HCT116 (cell line): ENCODE results near the gene SLC1A4. TPM values are rescaled to one million over a fixed set of nuclear protein-coding genes. Genes with fewer than 3 reads are reported as not detected.

Experiments used
- ATAC-seq: fragments of 200-7000 bp; cut with Tn5 transposase; 2 replicates; pipeline ENCODE4 v1.9.1; 2020; ENCODE audit warnings: mild to moderate bottlenecking, moderate library complexity
- BruUV-seq: library from RNA; stranded (reverse); fragments of 400-500 nt; replicated peaks from 2 replicates; lab custom pipeline; 2021; lab: Mats Ljungman, UMichigan
- CTCF ChIA-PET: fragments of 300-600 bp; sonication (Branson Sonifier 250); formaldehyde crosslinking; loops from one replicate; lab custom pipeline; 2021; ENCODE audit warnings: antibody characterized with exemption; lab: Charles Lee
- POLR2A ChIA-PET: fragments of 300-600, 350-600 bp; sonication (Branson Sonifier 250); formaldehyde crosslinking; loops from one replicate; lab custom pipeline; 2021; ENCODE audit warnings: antibody characterized with exemption; lab: Charles Lee
- RAD21 ChIA-PET, 2 experiments: fragments of 300-600 bp; sonication (Branson Sonifier 250); formaldehyde crosslinking; loops; one replicate each; lab custom pipeline; 2023; ENCODE audit warnings: low total read pairs in 2 of 2; ENCODE audit not compliant: uncharacterized antibody in 2 of 2, unreplicated experiment in 2 of 2, low non-redundant PET in 1 of 2; lab: Charles Lee
- DNase-seq: peaks from one replicate; pipeline ENCODE4 v3.0.0-alpha.2; 2010; ENCODE audit warnings: low read depth, low spot score
- H2AFZ ChIP-seq: fragments of 200-600 bp; shearing (Covaris generic), sonication (generic); 2 replicates; pipeline ENCODE4 v1.6.1; 2017; ENCODE audit warnings: low read depth, mixed run types, mixed read lengths, antibody characterized with exemption, low read length; ENCODE audit not compliant: poor library complexity, severe bottlenecking
- H3K27ac ChIP-seq: 2 replicates; pipeline ENCODE4 v1.5.1; 2012; ENCODE audit warnings: low read depth, low read length
- H3K27me3 ChIP-seq: fragments of 200-600 bp; sonication (generic); 2 replicates; pipeline ENCODE4 v1.6.1; 2016; ENCODE audit warnings: mixed run types, low read length, mixed read lengths; ENCODE audit not compliant: insufficient read depth
- H3K36me3 ChIP-seq, 2 experiments: fragments of 200-500 bp in 1 of 2; fragments of 200-600 bp in 1 of 2; sonication (Bioruptor generic) in 1 of 2; sonication (generic) in 1 of 2; 2 replicates each; pipeline versions ENCODE4 v1.5.1 to v1.6.1; 2014 to 2016; ENCODE audit warnings: low read length in 2 of 2, inconsistent platforms in 1 of 2, mixed read lengths in 1 of 2, mixed run types in 1 of 2; ENCODE audit not compliant: insufficient read depth in 2 of 2, control insufficient read depth in 1 of 2
- H3K4me1 ChIP-seq, 2 experiments: fragments of 200-600 bp in 1 of 2; sonication (generic) in 1 of 2; 2 replicates each; pipeline versions ENCODE4 v1.5.1 to v1.6.1; 2012 to 2017; ENCODE audit warnings: low read length in 2 of 2, inconsistent platforms in 1 of 2, mild to moderate bottlenecking in 1 of 2, mixed read lengths in 1 of 2, mixed run types in 1 of 2, moderate library complexity in 1 of 2; ENCODE audit not compliant: insufficient read depth in 2 of 2, control insufficient read depth in 1 of 2
- H3K4me2 ChIP-seq: fragments of 200-600 bp; sonication (generic); 2 replicates; pipeline ENCODE4 v1.6.1; 2017; ENCODE audit warnings: mixed run types, low read length, mixed read lengths
- H3K4me3 ChIP-seq, 2 experiments: fragments of 200-600 bp in 1 of 2; sonication (generic) in 1 of 2; replicated peaks in 1 of 2; 2 replicates each; pipeline ENCODE4 v1.5.1; 2011 to 2016; ENCODE audit warnings: low read length in 2 of 2, control low read depth in 1 of 2, low read depth in 1 of 2, mild to moderate bottlenecking in 1 of 2, mixed read lengths in 1 of 2, mixed run types in 1 of 2
- H3K79me2 ChIP-seq: fragments of 200-600 bp; sonication (generic); 2 replicates; pipeline ENCODE4 v1.6.1; 2017; ENCODE audit warnings: mild to moderate bottlenecking, mixed run types, low read length, moderate library complexity, mixed read lengths; ENCODE audit not compliant: insufficient read depth
- H3K9ac ChIP-seq: fragments of 200-600 bp; sonication (generic); 2 replicates; pipeline ENCODE4 v1.6.1; 2016; ENCODE audit warnings: low read length, mixed read lengths
- H3K9me2 ChIP-seq: fragments of 200-600 bp; sonication (generic), shearing (Covaris generic); 2 replicates; pipeline ENCODE4 v1.6.1; 2017; ENCODE audit warnings: mixed run types, mild to moderate bottlenecking, moderate library complexity; ENCODE audit not compliant: insufficient read depth
- H3K9me3 ChIP-seq, 2 experiments: fragments of 200-500 bp in 1 of 2; fragments of 200-600 bp in 1 of 2; sonication (Bioruptor generic) in 1 of 2; sonication (generic) in 1 of 2; 2 replicates each; pipeline ENCODE4 v1.6.1; 2014 to 2017; ENCODE audit warnings: low read length in 2 of 2, mixed read lengths in 2 of 2, inconsistent platforms in 1 of 2, low read depth in 1 of 2, mild to moderate bottlenecking in 1 of 2, mixed run types in 1 of 2, moderate library complexity in 1 of 2; ENCODE audit not compliant: control insufficient read depth in 1 of 2, insufficient read depth in 1 of 2
- H4K20me1 ChIP-seq: fragments of 200-600 bp; sonication (generic), shearing (Covaris generic); 2 replicates; pipeline ENCODE4 v1.6.1; 2017; ENCODE audit warnings: mixed run types, mild to moderate bottlenecking, moderate library complexity; ENCODE audit not compliant: insufficient read depth
- EGR1 ChIP-seq: IDR thresholded peaks from 2 replicates; pipeline ENCODE4 v1.6.1; 2012; ENCODE audit warnings: low read depth
- ELF1 ChIP-seq: IDR thresholded peaks from 2 replicates; pipeline ENCODE4 v1.6.1; 2012; ENCODE audit warnings: low read depth, borderline replicate concordance
- FOSL1 ChIP-seq: IDR thresholded peaks from 2 replicates; pipeline ENCODE4 v1.6.1; 2012; ENCODE audit warnings: low read depth
- JUND ChIP-seq: IDR thresholded peaks from 2 replicates; pipeline ENCODE4 v1.6.1; 2012
- RAD21 ChIP-seq: IDR thresholded peaks from 2 replicates; pipeline ENCODE4 v1.6.1; 2012; ENCODE audit warnings: low read depth, mild to moderate bottlenecking
- ZFX ChIP-seq: fragments of 450-650 bp; IDR thresholded peaks from 2 replicates; pipeline ENCODE4 v1.6.1; 2017
- intact Hi-C: fragments of 100-400 bp; cut with micrococcal nuclease; formaldehyde crosslinking; loops from 2 replicates; pipeline ENCODE4 v1.10.0; 2022
- total RNA-seq: library from RNA; stranded (reverse); gene quantifications from one replicate; pipeline ENCODE4 v1.2.1, GENCODE V29; 2021; ENCODE audit not compliant: unreplicated experiment
- TF ChIP-seq, protein P1 (sequence below), 3 experiments: fragments of 200-600 bp in 1 of 3; sonication (generic) in 1 of 3; IDR thresholded peaks in 2 of 3; conservative IDR thresholded peaks in 1 of 3; 2 replicates each; pipeline ENCODE4 v1.5.1; 2012 to 2017; ENCODE audit warnings: low read depth in 2 of 3, low read length in 2 of 3, antibody characterized with exemption in 1 of 3, borderline replicate concordance in 1 of 3, control low read depth in 1 of 3, mild to moderate bottlenecking in 1 of 3, mixed read lengths in 1 of 3, mixed run types in 1 of 3, moderate library complexity in 1 of 3; ENCODE audit not compliant: insufficient read depth in 1 of 3

The SLC1A4 gene
- total RNA-seq, 1 experiment from 2014 or later, result 9.2 TPM

DNA sequence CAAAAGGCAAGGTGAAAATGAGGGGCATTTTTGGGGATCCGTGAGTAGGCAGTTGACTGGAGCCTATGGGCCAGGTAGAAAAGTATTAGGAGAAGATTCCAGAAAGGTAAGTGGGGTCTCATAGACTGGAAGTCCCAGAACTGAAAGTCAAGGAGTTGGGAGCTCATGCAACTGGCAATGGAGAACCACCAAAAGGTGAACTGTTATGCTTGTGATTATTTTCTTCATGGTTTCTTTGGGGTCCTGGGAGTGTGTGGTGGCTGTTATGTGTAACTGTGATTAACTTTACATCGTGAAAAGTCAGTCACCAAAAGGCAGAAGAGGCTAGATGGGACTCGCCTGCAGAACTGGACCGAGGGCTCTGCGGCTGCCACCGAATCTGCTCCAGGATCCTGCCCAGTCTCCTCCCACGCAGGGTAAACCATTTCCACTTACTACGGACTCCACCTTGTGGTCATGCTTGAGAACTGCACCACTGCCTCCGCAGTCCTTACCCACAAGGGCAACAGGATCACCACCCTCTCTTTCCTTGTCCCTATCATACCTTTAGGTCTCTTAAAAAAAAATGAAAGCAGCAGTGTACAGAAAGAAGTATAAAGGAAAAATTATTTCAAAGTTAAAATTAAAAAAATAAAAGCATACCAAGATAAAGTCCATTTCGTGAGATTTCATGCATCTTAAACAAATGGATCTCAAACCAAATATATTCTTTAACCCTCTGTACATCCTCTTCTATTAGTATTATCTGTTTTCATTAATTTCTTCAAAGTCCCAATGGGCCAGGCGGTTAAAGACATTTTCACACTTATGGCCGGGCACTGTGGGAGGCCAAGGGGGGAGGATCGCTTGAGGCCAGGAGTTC, 51.4 kb downstream of the SLC1A4 start:
- TF ChIP-seq FOSL1, result no peak
- TF ChIP-seq JUND, result no peak
- no peak for TF ChIP-seq ELF1
- TF ChIP-seq ZFX, result no peak
- TF ChIP-seq, protein P1, sequence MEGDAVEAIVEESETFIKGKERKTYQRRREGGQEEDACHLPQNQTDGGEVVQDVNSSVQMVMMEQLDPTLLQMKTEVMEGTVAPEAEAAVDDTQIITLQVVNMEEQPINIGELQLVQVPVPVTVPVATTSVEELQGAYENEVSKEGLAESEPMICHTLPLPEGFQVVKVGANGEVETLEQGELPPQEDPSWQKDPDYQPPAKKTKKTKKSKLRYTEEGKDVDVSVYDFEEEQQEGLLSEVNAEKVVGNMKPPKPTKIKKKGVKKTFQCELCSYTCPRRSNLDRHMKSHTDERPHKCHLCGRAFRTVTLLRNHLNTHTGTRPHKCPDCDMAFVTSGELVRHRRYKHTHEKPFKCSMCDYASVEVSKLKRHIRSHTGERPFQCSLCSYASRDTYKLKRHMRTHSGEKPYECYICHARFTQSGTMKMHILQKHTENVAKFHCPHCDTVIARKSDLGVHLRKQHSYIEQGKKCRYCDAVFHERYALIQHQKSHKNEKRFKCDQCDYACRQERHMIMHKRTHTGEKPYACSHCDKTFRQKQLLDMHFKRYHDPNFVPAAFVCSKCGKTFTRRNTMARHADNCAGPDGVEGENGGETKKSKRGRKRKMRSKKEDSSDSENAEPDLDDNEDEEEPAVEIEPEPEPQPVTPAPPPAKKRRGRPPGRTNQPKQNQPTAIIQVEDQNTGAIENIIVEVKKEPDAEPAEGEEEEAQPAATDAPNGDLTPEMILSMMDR (IDR thresholded peaks at IDR 0.05 in 2 of 3, conservative IDR thresholded peaks at IDR 0.05 in 1 of 3; ENCODE audit: borderline replicate concordance in 1 of 3, insufficient read depth in 1 of 3, low read depth in 2 of 3, low read length in 2 of 3), result peak; percentile 85 to 94 (median 86)
- peak; percentile 97 for TF ChIP-seq EGR1
- peak; percentile 92 for TF ChIP-seq RAD21
- H3K27ac ChIP-seq, result no peak overlapping the region
- H3K27me3 ChIP-seq, result no peaks in the 10 kb centered on the region
- no peaks in the 10 kb centered on the region for H3K79me2 ChIP-seq
- BruUV-seq, result TSS peak; percentile 69
- peaks cover 0 to 14% of the 10 kb centered on the region in 2 experiments; a peak in 1 of 4 replicates for H3K9me3 ChIP-seq
- ChIA-PET CTCF (interaction anchor here (0.7 to 1.6 kb wide), 5 partner anchors 61 to 128 kb away, joined by 3 to 11 read pairs (median 4); no protein-coding TSS in a partner anchor), RAD21 (interaction anchor here (0.6 to 1.0 kb wide), 2 partner anchors 120 to 123 kb away, joined by 4 to 8 read pairs (median 7); no protein-coding TSS in a partner anchor), POLR2A (no interaction called here)
- DNase-seq, result peak; percentile 69
- H3K9me2 ChIP-seq, result no peaks in the 10 kb centered on the region
- no peaks in the 10 kb centered on the region for H3K36me3 ChIP-seq
- peaks cover 3 to 5% of the 10 kb centered on the region in 2 experiments; a peak in 1 of 4 replicates for H3K4me1 ChIP-seq
- intact Hi-C loops, result loop anchor here (1.0 kb wide), 1 partner anchor 123 kb away; no protein-coding TSS in a partner anchor
- peak overlapping the region; percentile 62 for H3K4me2 ChIP-seq
- no peaks in the 10 kb centered on the region for H4K20me1 ChIP-seq
- 0 out of 4 replicates have a peak overlapping the region, but pooled peaks of 1 of the 2 experiments have one; percentile 13 for H3K4me3 ChIP-seq
- H2AFZ ChIP-seq, result peak overlapping the region; percentile 17
- ATAC-seq, result peak; percentile 99
- H3K9ac ChIP-seq, result no peak overlapping the region
